A673 (cell line): ENCODE data around the gene HMOX1.

Experiments used
- CTCF ChIP-seq: fragments of 300-800, 200-600 bp; sonication (generic); conservative IDR thresholded peaks from 2 replicates; pipeline ENCODE4 v1.5.1; 2017; ENCODE audit warnings: low read depth, mild to moderate bottlenecking, antibody characterized with exemption, low read length, moderate library complexity, mixed read lengths
- EZH2 ChIP-seq: fragments of 200-600 bp; sonication (generic); IDR thresholded peaks from 2 replicates; pipeline ENCODE4 v1.6.1; 2017; ENCODE audit warnings: borderline replicate concordance, low read depth, mild to moderate bottlenecking, mixed read lengths, antibody characterized with exemption, low read length; ENCODE audit not compliant: poor library complexity, severe bottlenecking

- TF ChIP-seq CTCF (no peak), EZH2 (no peak)
Measured at GRCh38 chr22:35349704-35350538, 31.0 kb upstream of the HMOX1 start.
